ENCODE data around the gene SHCBP1.
"Not testable (repeated sequence)": the region's sequence is repeated elsewhere in the genome, so short reads cannot be mapped to it uniquely, and the experiment has no call there.

The SHCBP1 gene

GRCh38 chr16:46614006-46614405 is 7.2 kb downstream of the SHCBP1 start:
- DNase-seq = no peak

- DNase-seq = no peak
Measured at GRCh38 chr16:46613352-46613751, 7.8 kb downstream of the SHCBP1 start.

GRCh38 chr16:46612121-46612520 is 9.1 kb downstream of the SHCBP1 start:
- DNase-seq = no peak

DNA sequence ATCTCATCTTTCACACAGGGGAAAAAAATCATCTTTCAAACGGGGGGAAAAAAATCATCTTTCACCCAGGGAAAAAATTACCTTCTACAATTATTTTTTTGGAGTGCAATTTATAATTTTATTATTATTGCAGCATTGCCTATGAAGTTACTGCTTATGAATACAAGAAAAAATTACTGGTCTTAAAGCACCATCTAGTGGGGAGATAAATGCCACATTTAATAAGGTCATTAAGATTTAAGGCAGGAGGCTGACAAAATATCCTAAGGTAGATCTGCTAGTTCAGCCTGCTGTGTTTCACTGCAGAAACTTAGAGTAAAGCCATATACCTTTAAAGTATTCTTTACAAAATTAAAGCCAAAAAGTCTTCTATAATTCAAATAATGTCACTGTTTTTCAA is 13.7 kb downstream of the SHCBP1 start:
- no peak for DNase-seq

DNA sequence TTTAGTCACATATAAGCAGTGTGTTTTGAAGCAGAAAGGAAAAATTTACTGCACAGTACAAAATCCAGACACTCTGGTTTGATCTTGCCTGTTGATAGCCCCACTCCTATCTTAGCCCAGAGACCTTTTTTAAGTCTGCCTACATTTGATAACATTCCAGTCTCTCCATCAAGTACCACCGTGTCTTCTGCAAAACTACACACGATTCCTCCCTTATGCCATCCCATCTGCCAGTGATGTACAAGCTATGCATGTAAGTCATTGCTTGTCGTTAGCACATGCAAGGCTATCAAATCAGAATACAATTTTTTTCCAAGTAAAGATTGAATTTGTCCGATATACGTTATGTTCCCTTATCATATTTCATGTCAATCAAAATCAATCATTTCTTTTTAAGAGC is 14.9 kb downstream of the SHCBP1 start:
- no peak for DNase-seq

DNA sequence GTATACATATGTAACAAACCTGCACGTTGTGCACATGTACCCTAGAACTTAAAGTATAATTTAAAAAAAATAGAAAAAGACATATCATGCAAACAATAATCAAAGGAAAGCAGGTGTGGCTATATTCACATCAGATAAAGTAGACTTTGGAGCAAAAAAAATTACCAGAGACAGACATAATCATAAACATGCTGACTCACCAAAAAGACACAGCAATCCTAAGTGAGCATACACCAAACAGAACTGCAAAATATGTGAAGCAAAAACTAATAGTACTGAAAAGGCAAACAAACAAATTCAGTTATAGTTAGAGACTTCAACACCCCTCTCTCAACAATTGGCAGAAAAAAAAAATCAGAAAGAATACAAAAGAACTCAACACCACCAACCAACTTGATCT is 29.9 kb downstream of the SHCBP1 start:
- no peak for DNase-seq

- DNase-seq = no peak
Measured at GRCh38 chr16:46586011-46586577, 35.1 kb downstream of the SHCBP1 start.

DNA sequence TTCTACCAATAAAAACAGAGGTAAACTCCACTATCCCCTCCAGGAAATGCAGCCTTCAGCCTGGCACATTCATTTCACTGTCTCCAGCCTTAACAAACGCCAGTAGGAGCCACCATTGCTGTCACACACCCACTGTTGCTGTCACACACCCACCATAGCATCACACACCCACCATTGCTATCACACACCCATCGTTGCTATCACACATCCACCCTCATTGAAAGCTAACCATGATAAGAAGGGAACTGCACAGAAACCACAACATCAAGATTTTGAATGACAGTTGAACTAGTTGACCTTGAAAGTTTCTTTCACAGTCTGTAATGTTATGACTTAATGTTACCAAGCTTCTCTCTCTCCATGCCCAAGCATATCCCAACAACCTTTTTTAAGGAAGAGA is 38.1 kb downstream of the SHCBP1 start:
- no peak for DNase-seq

DNA sequence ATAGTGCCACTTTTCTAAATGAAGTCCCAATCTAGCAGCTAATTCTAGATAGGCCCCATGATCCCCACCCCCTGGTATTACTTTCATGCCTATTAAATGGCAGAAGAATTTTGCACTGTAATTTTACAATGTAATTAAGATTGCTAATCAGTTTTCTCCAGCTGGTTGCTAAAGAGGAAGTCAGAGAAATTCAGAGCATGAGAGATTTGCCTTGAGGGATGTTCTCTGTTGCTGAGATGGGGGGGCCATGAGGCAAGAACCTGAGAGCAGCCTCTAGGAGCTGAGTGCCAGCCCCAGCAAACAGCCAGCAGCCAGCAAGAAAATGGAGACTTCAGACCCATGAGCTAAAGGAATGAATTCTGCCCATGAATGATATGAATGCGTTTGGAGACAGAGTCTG is 38.9 kb downstream of the SHCBP1 start:
- no peak for DNase-seq

GRCh38 chr16:46577988-46578579 is 43.1 kb downstream of the SHCBP1 start:
- DNase-seq = no peak

- no peak for DNase-seq
Measured at GRCh38 chr16:46573834-46574159, 47.4 kb downstream of the SHCBP1 start.

GRCh38 chr16:46573008-46573833 is 48.0 kb downstream of the SHCBP1 start:
- DNase-seq = no peak

GRCh38 chr16:46569231-46569735 is 51.9 kb downstream of the SHCBP1 start:
- DNase-seq = no peak

- DNase-seq = no peak
Measured at GRCh38 chr16:46568472-46569230, 52.5 kb downstream of the SHCBP1 start.

- DNase-seq = no peak
Measured at GRCh38 chr16:46562979-46563378, 58.2 kb downstream of the SHCBP1 start.

- no peak for DNase-seq
Measured at GRCh38 chr16:46558018-46558417, 63.2 kb downstream of the SHCBP1 start.

- DNase-seq = no peak
Measured at GRCh38 chr16:46555951-46556350, 65.2 kb downstream of the SHCBP1 start.

GRCh38 chr16:46554435-46554834 is 66.7 kb downstream of the SHCBP1 start:
- not testable (repeated sequence) for DNase-seq

GRCh38 chr16:46549477-46549876 is 71.7 kb downstream of the SHCBP1 start:
- no peak for DNase-seq

All from NCI-H2081 treated with DMSO at 0.1 percent for 48 hours (cell line).